ENCODE measurements around the gene DNLZ. TPM values are rescaled to one million over a fixed set of nuclear protein-coding genes. Genes with fewer than 3 reads are reported as not detected.

Gene DNLZ
- total RNA-seq, 5 donors from 2014 or later (not counting 1 experiment from before 2014, with no cell fraction given): 20.4 to 46.8 (median 36.3) TPM

- Histone ChIP-seq H3K27me3 (replicated peaks in 1 of 2; ENCODE audit: control insufficient read depth in 2 of 2, extremely low read depth in 1 of 2, insufficient read depth in 2 of 2, low read length in 1 of 2) (peaks cover 0 to 4% of the 10 kb centered on the region in 2 experiments), H3K9me3 (no peaks in the 10 kb centered on the region), H3K4me1 (ENCODE audit: control insufficient read depth in 1 of 2, extremely low read depth in 1 of 2, insufficient read depth in 2 of 2, low read length in 2 of 2) (peaks cover 8 to 40% of the 10 kb centered on the region in 2 experiments), H3K27ac (ENCODE audit: low read length) (no peak overlapping the region), H3K36me3 (ENCODE audit: control insufficient read depth in 2 of 2, extremely low read depth in 1 of 2, insufficient read depth in 1 of 2, low read length in 1 of 2) (peaks cover 0 to 46% of the 10 kb centered on the region in 2 donors), H3K4me3 (ENCODE audit: control insufficient read depth in 1 of 2, extremely low read depth in 1 of 2, low read length in 1 of 2) (no peak overlapping the region)
- POLR2A ChIA-PET: no interaction called here
- DNase-seq (no peak), ATAC-seq (replicated peaks in 1 of 4) (no peak)
- H3K27ac Mint-ChIP-seq: no peak overlapping the region
- H3K36me3 Mint-ChIP-seq: peaks cover 20% of the 10 kb centered on the region
- peak overlapping the region; percentile 80 to 86 (median 83) for H3K4me3 Mint-ChIP-seq
- CTCF ChIA-PET: no interaction called here
- H3K4me1 Mint-ChIP-seq: peaks cover 17 to 35% (median 21%) of the 10 kb centered on the region in 3 donors
- no peaks in the 10 kb centered on the region for H3K9me3 Mint-ChIP-seq
- WGBS (ENCODE audit: insufficient coverage): 96% methylated on average over 8 of the region's 12 CpGs
- no peaks in the 10 kb centered on the region for H3K27me3 Mint-ChIP-seq
Observed at GRCh38 chr9:136398286-136398685, 34.7 kb upstream of the DNLZ start.

GRCh38 chr9:136397643-136398042 is 34.1 kb upstream of the DNLZ start:
- ChIA-PET POLR2A (interaction anchor here in 1 of 2 donors (0.6 kb wide), 1 partner anchor 508 kb away, joined by 4 read pairs; no protein-coding TSS in a partner anchor), CTCF (no interaction called here)
- no peak overlapping the region for H3K4me3 Mint-ChIP-seq
- H3K9me3 Mint-ChIP-seq: no peaks in the 10 kb centered on the region
- H3K27me3 Mint-ChIP-seq: no peaks in the 10 kb centered on the region
- peaks cover 20% of the 10 kb centered on the region for H3K36me3 Mint-ChIP-seq
- peaks cover 0 to 52% of the 10 kb centered on the region in 2 donors for H3K36me3 ChIP-seq (ENCODE audit: control insufficient read depth in 2 of 2, extremely low read depth in 1 of 2, insufficient read depth in 1 of 2, low read length in 1 of 2)
- DNase-seq: no peak
- ATAC-seq (replicated peaks in 1 of 4): no peak
- H3K27me3 ChIP-seq (replicated peaks in 1 of 2; ENCODE audit: control insufficient read depth in 2 of 2, extremely low read depth in 1 of 2, insufficient read depth in 2 of 2, low read length in 1 of 2): peaks cover 0 to 4% of the 10 kb centered on the region in 2 experiments
- no peak overlapping the region for H3K27ac Mint-ChIP-seq
- H3K27ac ChIP-seq (ENCODE audit: low read length): no peak overlapping the region
- peaks cover 8 to 34% of the 10 kb centered on the region in 2 experiments for H3K4me1 ChIP-seq (ENCODE audit: control insufficient read depth in 1 of 2, extremely low read depth in 1 of 2, insufficient read depth in 2 of 2, low read length in 2 of 2)
- H3K4me3 ChIP-seq (ENCODE audit: control insufficient read depth in 1 of 2, extremely low read depth in 1 of 2, low read length in 1 of 2): no peak overlapping the region
- WGBS (ENCODE audit: insufficient coverage): 79% methylated on average over 2 of the region's 6 CpGs
- H3K9me3 ChIP-seq: no peaks in the 10 kb centered on the region
- peaks cover 15 to 33% (median 20%) of the 10 kb centered on the region in 3 donors for H3K4me1 Mint-ChIP-seq

- no peak for DNase-seq
- CTCF ChIA-PET: interaction anchor here in 1 of 2 donors (0.5 to 1.1 kb wide), 2 partner anchors 14 to 275 kb away, joined by 3 read pairs; no protein-coding TSS in a partner anchor
- H3K27me3 ChIP-seq (replicated peaks in 1 of 2; ENCODE audit: control insufficient read depth in 2 of 2, extremely low read depth in 1 of 2, insufficient read depth in 2 of 2, low read length in 1 of 2): peaks cover 0 to 4% of the 10 kb centered on the region in 2 experiments
- peaks cover 8 to 25% of the 10 kb centered on the region in 2 experiments for H3K4me1 ChIP-seq (ENCODE audit: control insufficient read depth in 1 of 2, extremely low read depth in 1 of 2, insufficient read depth in 2 of 2, low read length in 2 of 2)
- no peaks in the 10 kb centered on the region for H3K9me3 Mint-ChIP-seq
- peaks cover 28% of the 10 kb centered on the region for H3K36me3 Mint-ChIP-seq
- no peak for ATAC-seq (replicated peaks in 1 of 4)
- no peaks in the 10 kb centered on the region for H3K27me3 Mint-ChIP-seq
- H3K4me3 Mint-ChIP-seq: no peak overlapping the region
- H3K27ac ChIP-seq (ENCODE audit: low read length): no peak overlapping the region
- peaks cover 15 to 21% (median 18%) of the 10 kb centered on the region in 3 donors for H3K4me1 Mint-ChIP-seq
- WGBS (ENCODE audit: insufficient coverage): 100% methylated on average over 2 of the region's 4 CpGs
- peaks cover 0 to 64% of the 10 kb centered on the region in 2 donors for H3K36me3 ChIP-seq (ENCODE audit: control insufficient read depth in 2 of 2, extremely low read depth in 1 of 2, insufficient read depth in 1 of 2, low read length in 1 of 2)
- no peak overlapping the region for H3K4me3 ChIP-seq (ENCODE audit: control insufficient read depth in 1 of 2, extremely low read depth in 1 of 2, low read length in 1 of 2)
- no peaks in the 10 kb centered on the region for H3K9me3 ChIP-seq
- POLR2A ChIA-PET: interaction anchor here in 1 of 2 donors (0.6 kb wide), 1 partner anchor 23 kb away, joined by 4 read pairs; no protein-coding TSS in a partner anchor
- no peak overlapping the region for H3K27ac Mint-ChIP-seq
Observed at GRCh38 chr9:136396219-136396515, 32.6 kb upstream of the DNLZ start.

GRCh38 chr9:136395345-136396218 is 32.0 kb upstream of the DNLZ start:
- H3K36me3 Mint-ChIP-seq: peaks cover 29% of the 10 kb centered on the region
- H3K9me3 Mint-ChIP-seq: no peaks in the 10 kb centered on the region
- ATAC-seq (replicated peaks in 1 of 4) (no peak), DNase-seq (no peak)
- ChIA-PET CTCF (interaction anchor here in 1 of 2 donors (0.5 kb wide), 1 partner anchor 276 kb away, joined by 3 read pairs; no protein-coding TSS in a partner anchor), POLR2A (no interaction called here)
- Histone ChIP-seq H3K4me1 (ENCODE audit: control insufficient read depth in 1 of 2, extremely low read depth in 1 of 2, insufficient read depth in 2 of 2, low read length in 2 of 2) (peaks cover 5 to 19% of the 10 kb centered on the region in 2 experiments), H3K27ac (ENCODE audit: low read length) (no peak overlapping the region), H3K9me3 (no peaks in the 10 kb centered on the region), H3K36me3 (ENCODE audit: control insufficient read depth in 2 of 2, extremely low read depth in 1 of 2, insufficient read depth in 1 of 2, low read length in 1 of 2) (peaks cover 0 to 65% of the 10 kb centered on the region in 2 donors), H3K27me3 (replicated peaks in 1 of 2; ENCODE audit: control insufficient read depth in 2 of 2, extremely low read depth in 1 of 2, insufficient read depth in 2 of 2, low read length in 1 of 2) (peaks cover 0 to 4% of the 10 kb centered on the region in 2 experiments), H3K4me3 (ENCODE audit: control insufficient read depth in 1 of 2, extremely low read depth in 1 of 2, low read length in 1 of 2) (no peak overlapping the region)
- H3K27me3 Mint-ChIP-seq: no peaks in the 10 kb centered on the region
- WGBS (ENCODE audit: insufficient coverage): 95% methylated on average over 23 of the region's 26 CpGs
- H3K4me3 Mint-ChIP-seq: no peak overlapping the region
- H3K4me1 Mint-ChIP-seq: peaks cover 13 to 19% (median 16%) of the 10 kb centered on the region in 3 donors
- H3K27ac Mint-ChIP-seq: no peak overlapping the region

GRCh38 chr9:136395020-136395340 is 31.4 kb upstream of the DNLZ start:
- Mint-ChIP-seq H3K4me1 (peaks cover 9 to 16% (median 15%) of the 10 kb centered on the region in 3 donors), H3K36me3 (peaks cover 30% of the 10 kb centered on the region), H3K9me3 (no peaks in the 10 kb centered on the region), H3K4me3 (no peak overlapping the region), H3K27me3 (no peaks in the 10 kb centered on the region), H3K27ac (no peak overlapping the region)
- Histone ChIP-seq H3K4me1 (ENCODE audit: control insufficient read depth in 1 of 2, extremely low read depth in 1 of 2, insufficient read depth in 2 of 2, low read length in 2 of 2) (peaks cover 4 to 14% of the 10 kb centered on the region in 2 experiments), H3K4me3 (ENCODE audit: control insufficient read depth in 1 of 2, extremely low read depth in 1 of 2, low read length in 1 of 2) (no peak overlapping the region), H3K9me3 (no peaks in the 10 kb centered on the region), H3K27ac (ENCODE audit: low read length) (no peak overlapping the region), H3K27me3 (replicated peaks in 1 of 2; ENCODE audit: control insufficient read depth in 2 of 2, extremely low read depth in 1 of 2, insufficient read depth in 2 of 2, low read length in 1 of 2) (peaks cover 0 to 4% of the 10 kb centered on the region in 2 experiments), H3K36me3 (ENCODE audit: control insufficient read depth in 2 of 2, extremely low read depth in 1 of 2, insufficient read depth in 1 of 2, low read length in 1 of 2) (peaks cover 0 to 66% of the 10 kb centered on the region in 2 donors)
- 91% methylated on average over 4 of the region's 13 CpGs for WGBS (ENCODE audit: insufficient coverage)
- CTCF ChIA-PET: no interaction called here
- no peak for ATAC-seq (replicated peaks in 1 of 4)
- no peak for DNase-seq
- POLR2A ChIA-PET: no interaction called here

GRCh38 chr9:136394312-136395019 is 30.9 kb upstream of the DNLZ start:
- Histone ChIP-seq H3K4me1 (ENCODE audit: control insufficient read depth in 1 of 2, extremely low read depth in 1 of 2, insufficient read depth in 2 of 2, low read length in 2 of 2) (peaks cover 4 to 13% of the 10 kb centered on the region in 2 experiments), H3K36me3 (ENCODE audit: control insufficient read depth in 2 of 2, extremely low read depth in 1 of 2, insufficient read depth in 1 of 2, low read length in 1 of 2) (peaks cover 0 to 71% of the 10 kb centered on the region in 2 donors), H3K4me3 (ENCODE audit: control insufficient read depth in 1 of 2, extremely low read depth in 1 of 2, low read length in 1 of 2) (no peak overlapping the region), H3K27me3 (replicated peaks in 1 of 2; ENCODE audit: control insufficient read depth in 2 of 2, extremely low read depth in 1 of 2, insufficient read depth in 2 of 2, low read length in 1 of 2) (peaks cover 0 to 4% of the 10 kb centered on the region in 2 experiments), H3K9me3 (no peaks in the 10 kb centered on the region), H3K27ac (ENCODE audit: low read length) (no peak overlapping the region)
- WGBS (ENCODE audit: insufficient coverage): 94% methylated on average over 21 of the region's 21 CpGs
- POLR2A ChIA-PET: interaction anchor here in 1 of 2 donors (0.5 kb wide), 1 partner anchor 13 kb away, joined by 4 read pairs; no protein-coding TSS in a partner anchor
- H3K27ac Mint-ChIP-seq: no peak overlapping the region
- H3K27me3 Mint-ChIP-seq: no peaks in the 10 kb centered on the region
- H3K4me1 Mint-ChIP-seq: peaks cover 9 to 16% (median 15%) of the 10 kb centered on the region in 3 donors
- H3K9me3 Mint-ChIP-seq: no peaks in the 10 kb centered on the region
- H3K4me3 Mint-ChIP-seq: no peak overlapping the region
- no peak for DNase-seq
- ATAC-seq (replicated peaks in 1 of 4): no peak
- CTCF ChIA-PET: no interaction called here
- peaks cover 33% of the 10 kb centered on the region for H3K36me3 Mint-ChIP-seq
